ENCODE results near the gene TRAF2. TPM values are rescaled to one million over a fixed set of nuclear protein-coding genes. Genes with fewer than 3 reads are reported as not detected.

TRAF2 gene
- total and polyA plus RNA-seq, 2 donors (not counting 3 experiments of a cell fraction or from before 2014, with no cell fraction given): 10.9 to 23.1 TPM

DNA sequence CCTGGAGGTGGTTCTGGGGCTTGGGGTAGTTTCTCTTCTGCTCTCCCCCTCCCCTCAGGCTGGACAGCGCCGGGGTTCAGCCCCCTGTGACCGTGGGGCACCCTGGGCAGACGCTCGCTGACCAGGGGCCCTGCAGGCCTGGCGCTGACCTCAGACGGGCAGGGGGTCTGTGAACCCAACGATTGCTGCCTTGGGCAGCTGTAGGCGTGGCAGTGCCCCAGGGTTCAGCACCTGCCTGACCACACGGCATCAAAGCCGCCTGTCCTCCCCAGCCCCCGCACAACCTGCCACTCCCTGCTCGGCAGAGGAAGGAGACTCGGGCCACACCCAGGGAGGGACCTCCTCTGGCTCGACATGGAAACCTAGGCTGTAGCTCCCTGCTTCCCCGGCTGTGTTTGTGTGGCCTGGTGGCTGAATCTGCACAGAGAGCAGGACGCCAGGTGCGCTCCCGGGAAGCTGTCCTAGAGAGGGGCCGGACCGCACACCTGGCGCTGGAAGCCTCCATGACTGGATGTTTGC lies 77.9 kb downstream of the TRAF2 start:
- BruUV-seq (replicated peaks): no TSS peak
- ChIA-PET POLR2A (interaction anchor here (0.6 kb wide), 1 partner anchor 349 kb away, joined by 3 read pairs; no protein-coding TSS in a partner anchor), CTCF (interaction anchor here (0.8 to 1.4 kb wide), 3 partner anchors 11 to 36 kb away, joined by 3 to 6 read pairs (median 4); no protein-coding TSS in a partner anchor)
- no peak overlapping the region for H3K9ac ChIP-seq (replicated peaks; ENCODE audit: extremely low read depth, insufficient read depth, low read length)
- no peaks in the 10 kb centered on the region for H3K27me3 ChIP-seq (ENCODE audit: control insufficient read depth in 2 of 2, insufficient read depth in 2 of 2, low read length in 2 of 2)
- no peaks in the 10 kb centered on the region for H3K9me3 ChIP-seq (replicated peaks; ENCODE audit: control insufficient read depth, insufficient read depth, low read length)
- intact Hi-C loops (cut with micrococcal nuclease): no loop called here
- no peaks in the 10 kb centered on the region for H4K20me1 ChIP-seq (replicated peaks; ENCODE audit: control insufficient read depth, extremely low read depth, insufficient read depth, low read length)
- no peak overlapping the region for H3K4me2 ChIP-seq (ENCODE audit: insufficient read depth, low read length)
- no peak overlapping the region for H3K4me3 ChIP-seq (replicated peaks in 1 of 3; ENCODE audit: insufficient read depth in 1 of 3, low read depth in 1 of 3, low read length in 3 of 3)
- H3K4me1 ChIP-seq (ENCODE audit: control insufficient read depth, extremely low read depth, insufficient read depth, low read length): no peaks in the 10 kb centered on the region
- no peaks in the 10 kb centered on the region for H3K36me3 ChIP-seq (ENCODE audit: control insufficient read depth in 2 of 2, extremely low read depth in 1 of 2, insufficient read depth in 2 of 2, low read length in 2 of 2)
- no peak overlapping the region for H2AFZ ChIP-seq (ENCODE audit: low read depth, low read length)
- FAIRE-seq (no peak), DNase-seq (ENCODE audit: low read depth, low spot score) (no peak)
- no peak for TF ChIP-seq EZH2 (IDR thresholded peaks at IDR 0.05; ENCODE audit: borderline replicate concordance, low read depth, low read length, severe bottlenecking)
- TF ChIP-seq FOS (IDR thresholded peaks at IDR 0.05; ENCODE audit: borderline replicate concordance, insufficient read depth, low read length): no peak
- no peaks in the 10 kb centered on the region for H3K79me2 ChIP-seq (ENCODE audit: control insufficient read depth, insufficient read depth, low read length)
- no peak overlapping the region for H3K27ac ChIP-seq (ENCODE audit: insufficient read depth, low read depth, low read length)
- H3K9me1 ChIP-seq (replicated peaks; ENCODE audit: control insufficient read depth, extremely low read depth, insufficient read depth, low read length): no peaks in the 10 kb centered on the region
- dilution Hi-C loops (cut with MboI; ENCODE audit: extremely low pct_ligation_motif_present, low sequenced_read_pairs): no loop called here

DNA sequence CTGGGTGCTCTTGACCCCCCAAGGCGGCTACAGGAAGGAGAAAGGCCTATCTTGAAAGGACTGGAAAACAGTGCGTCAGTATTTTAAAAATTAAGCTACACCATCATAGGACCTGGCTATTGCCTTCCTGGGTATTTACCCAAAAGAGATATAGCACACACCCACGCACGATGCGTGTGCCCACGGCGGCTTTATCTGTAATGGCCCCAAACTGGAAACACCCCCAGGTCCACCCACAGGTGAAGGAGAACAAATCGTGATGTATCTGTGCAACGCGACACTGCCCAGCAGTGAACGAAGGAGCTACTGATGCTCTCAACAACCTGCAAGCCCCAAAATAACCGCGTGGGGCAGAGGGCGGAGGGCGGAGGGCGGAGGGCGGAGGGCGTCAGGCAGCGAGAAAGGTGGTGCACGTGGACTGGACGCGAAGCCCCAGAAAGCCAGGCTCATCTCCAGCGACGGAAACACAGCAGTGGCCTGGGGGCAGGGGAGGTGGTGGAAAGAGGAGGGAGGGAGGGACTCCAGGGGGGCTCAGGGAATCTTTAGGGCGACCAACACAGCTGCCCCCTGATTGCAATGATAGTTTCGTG lies 78.6 kb downstream of the TRAF2 start:
- intact Hi-C loops (cut with micrococcal nuclease): no loop called here
- ChIA-PET POLR2A (interaction anchor here (0.6 kb wide), 1 partner anchor 348 kb away, joined by 3 read pairs; no protein-coding TSS in a partner anchor), CTCF (interaction anchor here (0.8 to 1.4 kb wide), 3 partner anchors 11 to 35 kb away, joined by 3 to 6 read pairs (median 4); no protein-coding TSS in a partner anchor)
- Histone ChIP-seq H3K27me3 (ENCODE audit: control insufficient read depth in 2 of 2, insufficient read depth in 2 of 2, low read length in 2 of 2) (no peaks in the 10 kb centered on the region), H3K9me1 (replicated peaks; ENCODE audit: control insufficient read depth, extremely low read depth, insufficient read depth, low read length) (no peaks in the 10 kb centered on the region), H4K20me1 (replicated peaks; ENCODE audit: control insufficient read depth, extremely low read depth, insufficient read depth, low read length) (no peaks in the 10 kb centered on the region), H3K4me2 (ENCODE audit: insufficient read depth, low read length) (no peak overlapping the region), H3K79me2 (ENCODE audit: control insufficient read depth, insufficient read depth, low read length) (no peaks in the 10 kb centered on the region), H3K9me3 (replicated peaks; ENCODE audit: control insufficient read depth, insufficient read depth, low read length) (no peaks in the 10 kb centered on the region), H3K9ac (replicated peaks; ENCODE audit: extremely low read depth, insufficient read depth, low read length) (no peak overlapping the region), H3K36me3 (ENCODE audit: control insufficient read depth in 2 of 2, extremely low read depth in 1 of 2, insufficient read depth in 2 of 2, low read length in 2 of 2) (no peaks in the 10 kb centered on the region), H3K4me1 (ENCODE audit: control insufficient read depth, extremely low read depth, insufficient read depth, low read length) (no peaks in the 10 kb centered on the region), H3K27ac (ENCODE audit: insufficient read depth, low read depth, low read length) (no peak overlapping the region), H3K4me3 (replicated peaks in 1 of 3; ENCODE audit: insufficient read depth in 1 of 3, low read depth in 1 of 3, low read length in 3 of 3) (no peak overlapping the region), H2AFZ (ENCODE audit: low read depth, low read length) (no peak overlapping the region)
- no peak for FAIRE-seq
- no peak for DNase-seq (ENCODE audit: low read depth, low spot score)
- TF ChIP-seq, protein P1, sequence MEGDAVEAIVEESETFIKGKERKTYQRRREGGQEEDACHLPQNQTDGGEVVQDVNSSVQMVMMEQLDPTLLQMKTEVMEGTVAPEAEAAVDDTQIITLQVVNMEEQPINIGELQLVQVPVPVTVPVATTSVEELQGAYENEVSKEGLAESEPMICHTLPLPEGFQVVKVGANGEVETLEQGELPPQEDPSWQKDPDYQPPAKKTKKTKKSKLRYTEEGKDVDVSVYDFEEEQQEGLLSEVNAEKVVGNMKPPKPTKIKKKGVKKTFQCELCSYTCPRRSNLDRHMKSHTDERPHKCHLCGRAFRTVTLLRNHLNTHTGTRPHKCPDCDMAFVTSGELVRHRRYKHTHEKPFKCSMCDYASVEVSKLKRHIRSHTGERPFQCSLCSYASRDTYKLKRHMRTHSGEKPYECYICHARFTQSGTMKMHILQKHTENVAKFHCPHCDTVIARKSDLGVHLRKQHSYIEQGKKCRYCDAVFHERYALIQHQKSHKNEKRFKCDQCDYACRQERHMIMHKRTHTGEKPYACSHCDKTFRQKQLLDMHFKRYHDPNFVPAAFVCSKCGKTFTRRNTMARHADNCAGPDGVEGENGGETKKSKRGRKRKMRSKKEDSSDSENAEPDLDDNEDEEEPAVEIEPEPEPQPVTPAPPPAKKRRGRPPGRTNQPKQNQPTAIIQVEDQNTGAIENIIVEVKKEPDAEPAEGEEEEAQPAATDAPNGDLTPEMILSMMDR (IDR thresholded peaks at IDR 0.05; ENCODE audit: extremely low read depth in 1 of 2, insufficient read depth in 1 of 2, low read depth in 1 of 2, low read length in 2 of 2): no peak
- TF ChIP-seq FOS (IDR thresholded peaks at IDR 0.05; ENCODE audit: borderline replicate concordance, insufficient read depth, low read length) (no peak), POLR2A (IDR thresholded peaks at IDR 0.05; ENCODE audit: low read depth, low read length) (no peak), POLR2AphosphoS5 (IDR thresholded peaks at IDR 0.05; ENCODE audit: insufficient read depth, low read depth, low read length) (no peak), MYC (IDR thresholded peaks at IDR 0.05; ENCODE audit: low read depth, low read length) (no peak), GATA2 (IDR thresholded peaks at IDR 0.05; ENCODE audit: insufficient read depth, insufficient read length, low read depth, low read length) (no peak), EZH2 (IDR thresholded peaks at IDR 0.05; ENCODE audit: borderline replicate concordance, low read depth, low read length, severe bottlenecking) (no peak), JUN (IDR thresholded peaks at IDR 0.05; ENCODE audit: borderline replicate concordance, insufficient read depth, insufficient read length, low read depth) (no peak)
- TF ChIP-seq, protein P2, sequence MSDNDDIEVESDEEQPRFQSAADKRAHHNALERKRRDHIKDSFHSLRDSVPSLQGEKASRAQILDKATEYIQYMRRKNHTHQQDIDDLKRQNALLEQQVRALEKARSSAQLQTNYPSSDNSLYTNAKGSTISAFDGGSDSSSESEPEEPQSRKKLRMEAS (IDR thresholded peaks at IDR 0.05; ENCODE audit: insufficient read depth, insufficient read length): no peak
- BruUV-seq (replicated peaks): no TSS peak
- dilution Hi-C loops (cut with MboI; ENCODE audit: extremely low pct_ligation_motif_present, low sequenced_read_pairs): no loop called here
